GM21825 (cell line): ENCODE results near the gene SYNE4.
A peak's percentile ranks its signal among the peaks of the same experiment; 100 is the strongest.

ENCODE experiments used
- ATAC-seq: cut with Tn5 transposase; IDR thresholded peaks from one replicate; pipeline ENCODE4 v1.9.1; 2021; ENCODE audit warnings: mild to moderate bottlenecking, moderate library complexity; ENCODE audit not compliant: unreplicated experiment

SYNE4 gene

GRCh38 chr19:36026091-36026876 lies 17.7 kb upstream of the SYNE4 start:
- no peak for ATAC-seq

GRCh38 chr19:36025541-36025940 lies 16.9 kb upstream of the SYNE4 start:
- no peak for ATAC-seq

- ATAC-seq = no peak
These were observed 14.8 kb upstream of the SYNE4 start for GRCh38 chr19:36023432-36023831.

GRCh38 chr19:36019061-36019670 lies 10.6 kb upstream of the SYNE4 start:
- ATAC-seq = no peak

- peak; percentile 89 for ATAC-seq
These were observed 5.7 kb upstream of the SYNE4 start, which contains the start of gene ALKBH6 for GRCh38 chr19:36014012-36014924. Gene ALKBH6, minus strand, starts transcription at chr19:36014213. Its CDS starts 816 bp downstream, at chr19:36013397.

GRCh38 chr19:36013280-36014011 lies 4.8 kb upstream of the SYNE4 start:
- no peak for ATAC-seq

GRCh38 chr19:36010402-36010801 lies 1.8 kb upstream of the SYNE4 start:
- no peak for ATAC-seq

GRCh38 chr19:36009633-36010379 lies 1.2 kb upstream of the SYNE4 start:
- ATAC-seq = no peak

- ATAC-seq = no peak
These were observed 607 bp upstream of the SYNE4 start for GRCh38 chr19:36009220-36009619.

- ATAC-seq = no peak
These were observed 1.7 kb downstream of the SYNE4 start for GRCh38 chr19:36006955-36007354.

- no peak for ATAC-seq
These were observed 5.3 kb downstream of the SYNE4 start for GRCh38 chr19:36003284-36003683.

- ATAC-seq = no peak
These were observed 7.0 kb downstream of the SYNE4 start for GRCh38 chr19:36001605-36002004.

- no peak for ATAC-seq
These were observed 11.8 kb downstream of the SYNE4 start for GRCh38 chr19:35996777-35997176.

- peak; percentile 76 for ATAC-seq
These were observed 13.3 kb downstream of the SYNE4 start, which contains the start of gene SDHAF1 for GRCh38 chr19:35995048-35995993. Gene SDHAF1, plus strand, starts transcription at chr19:35995188. Its CDS starts 87 bp downstream, at chr19:35995275.

- no peak for ATAC-seq
These were observed 14.6 kb downstream of the SYNE4 start for GRCh38 chr19:35993923-35994598.

- ATAC-seq = no peak
These were observed 15.5 kb downstream of the SYNE4 start for GRCh38 chr19:35992907-35993765.

- ATAC-seq = no peak
These were observed 16.7 kb downstream of the SYNE4 start for GRCh38 chr19:35991731-35992450.
